HG02678 (cell line): ENCODE data around the gene DNAI1.

ENCODE experiments used
- ATAC-seq: cut with Tn5 transposase; IDR thresholded peaks from one replicate; pipeline ENCODE4 v1.9.1; 2021; ENCODE audit warnings: mild to moderate bottlenecking, moderate library complexity; ENCODE audit not compliant: unreplicated experiment

Gene DNAI1

GRCh38 chr9:34555936-34556525 lies 97.4 kb downstream of the DNAI1 start:
- ATAC-seq: no peak

DNA sequence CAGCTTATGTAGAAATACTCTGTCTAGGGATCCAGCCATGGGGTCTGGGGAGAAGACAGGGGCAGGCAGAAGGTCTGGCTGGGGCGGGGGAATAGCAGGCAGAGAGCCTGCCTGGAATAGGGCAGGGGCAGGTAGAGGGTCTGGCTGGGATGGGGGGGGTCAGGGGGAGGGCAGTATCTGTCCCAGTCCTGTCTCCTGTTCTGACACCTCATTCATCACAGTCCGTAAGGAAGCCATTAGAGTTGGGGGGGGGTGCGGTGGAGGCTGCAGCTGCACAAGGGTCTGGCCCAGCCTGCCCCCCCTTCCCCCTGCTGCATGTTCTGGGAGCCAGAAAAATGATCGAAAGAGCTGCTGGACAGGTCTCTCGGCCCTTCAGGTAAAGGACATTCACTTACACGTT lies 98.3 kb downstream of the DNAI1 start:
- no peak for ATAC-seq

- ATAC-seq: no peak
Observed at GRCh38 chr9:34557426-34558321, 99.1 kb downstream of the DNAI1 start.

- no peak for ATAC-seq
Observed at GRCh38 chr9:34558364-34558763, 99.8 kb downstream of the DNAI1 start.

- no peak for ATAC-seq
Observed at GRCh38 chr9:34558919-34559623, 100.5 kb downstream of the DNAI1 start.

GRCh38 chr9:34559624-34560455 lies 101.2 kb downstream of the DNAI1 start:
- no peak for ATAC-seq

DNA sequence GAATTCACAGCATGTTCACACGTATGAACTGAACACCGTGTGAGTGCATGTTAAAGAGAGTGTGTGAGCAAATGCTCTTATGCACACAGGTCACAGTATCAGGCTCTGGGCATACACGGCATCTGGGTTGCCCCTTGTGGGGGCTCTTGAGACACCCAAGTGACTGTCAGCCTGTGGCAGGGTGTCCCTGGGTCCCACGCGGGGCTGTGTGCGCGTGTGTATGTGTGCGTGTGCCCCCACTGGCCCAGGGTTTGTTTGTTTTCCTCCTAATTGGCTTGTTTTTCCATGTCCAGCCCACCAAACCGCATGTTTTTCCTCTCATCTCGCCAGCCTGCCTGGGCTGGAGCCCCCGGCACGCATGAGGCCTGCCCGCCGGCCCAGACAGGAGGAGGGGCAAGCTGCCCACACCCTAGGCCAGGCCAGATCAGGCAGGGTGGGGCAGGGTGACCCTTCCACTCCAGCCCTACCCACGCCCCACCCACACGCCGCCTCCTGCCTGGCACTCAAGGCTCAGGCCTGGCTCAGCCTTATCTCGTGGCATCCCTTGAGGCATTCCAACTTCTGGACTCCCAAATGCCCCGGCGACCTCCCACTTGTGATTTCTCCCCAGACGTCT lies 102.1 kb downstream of the DNAI1 start:
- ATAC-seq: no peak

DNA sequence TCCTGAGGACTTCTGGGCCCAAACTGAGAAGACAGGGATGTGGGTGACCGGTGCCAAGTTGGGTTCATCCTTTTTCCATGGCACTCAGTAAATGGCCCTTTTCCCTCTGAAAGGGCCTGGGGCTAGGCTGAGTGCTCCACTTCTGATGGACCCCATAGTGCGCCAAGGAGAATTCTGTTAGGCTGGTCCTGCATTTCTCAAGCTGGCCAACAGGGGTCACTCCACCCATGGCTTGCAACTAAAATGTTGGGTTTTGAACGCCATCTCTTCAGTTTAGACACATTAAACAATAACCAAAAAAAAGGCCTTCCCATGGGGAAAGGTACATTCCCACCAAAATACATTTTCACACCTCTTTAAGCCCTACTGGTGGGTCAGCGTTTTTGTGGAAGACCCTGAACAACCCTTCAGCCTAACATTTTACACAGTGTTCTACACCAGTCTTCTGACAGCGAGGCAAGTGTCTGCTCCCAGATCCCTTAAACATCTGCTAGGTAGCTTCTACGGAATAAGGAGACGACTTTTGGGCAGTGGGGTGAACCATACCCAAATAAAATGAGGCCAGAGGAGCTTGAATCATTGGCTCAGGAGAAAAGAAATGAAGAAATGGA lies 103.6 kb downstream of the DNAI1 start:
- ATAC-seq: no peak

GRCh38 chr9:34563262-34563661 lies 104.7 kb downstream of the DNAI1 start:
- no peak for ATAC-seq

GRCh38 chr9:34564617-34565016 lies 106.0 kb downstream of the DNAI1 start:
- no peak for ATAC-seq

DNA sequence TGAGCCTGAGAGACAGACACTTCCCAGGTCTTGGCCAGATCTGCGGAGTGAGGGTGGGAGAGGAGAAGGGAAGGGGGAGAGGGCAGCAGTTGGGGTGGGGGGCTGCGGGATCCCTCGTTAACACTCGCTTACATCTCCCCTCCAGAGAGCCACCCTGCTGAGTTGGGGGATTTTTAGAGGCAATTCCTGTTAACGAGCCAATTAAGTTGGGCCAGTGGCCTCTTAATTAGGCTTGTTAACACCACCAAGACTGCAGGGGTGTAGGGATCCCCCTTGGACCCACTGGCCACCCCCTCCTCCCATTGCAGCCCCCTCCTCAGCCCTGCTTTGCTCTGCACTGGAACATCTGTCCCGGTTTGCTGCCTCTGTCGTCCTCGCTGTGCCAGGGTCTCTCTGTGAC lies 107.3 kb downstream of the DNAI1 start:
- ATAC-seq: no peak

GRCh38 chr9:34566322-34566721 lies 107.7 kb downstream of the DNAI1 start:
- ATAC-seq: no peak

DNA sequence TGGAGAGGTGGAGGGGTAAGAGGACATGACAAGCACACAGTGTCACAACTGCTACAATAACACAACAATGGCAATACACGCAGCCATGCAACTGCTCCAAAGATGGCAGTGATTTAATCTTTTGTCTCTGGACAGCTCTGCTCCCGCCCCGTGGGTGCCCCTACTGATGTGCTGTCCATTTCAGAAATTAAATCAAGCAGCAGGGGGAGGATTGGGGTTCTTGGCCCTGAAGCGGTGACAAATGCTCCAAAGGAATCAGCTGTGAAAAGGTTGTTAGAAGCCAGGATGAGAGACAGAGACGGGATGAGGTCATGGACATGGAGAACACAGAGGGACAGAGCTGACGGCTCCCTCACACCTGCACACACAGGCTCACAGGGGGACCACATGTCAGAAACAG lies 108.4 kb downstream of the DNAI1 start:
- ATAC-seq: no peak

- no peak for ATAC-seq
Observed at GRCh38 chr9:34568133-34568532, 109.5 kb downstream of the DNAI1 start.

GRCh38 chr9:34568774-34569173 lies 110.2 kb downstream of the DNAI1 start:
- ATAC-seq: no peak

- ATAC-seq: no peak
Observed at GRCh38 chr9:34570376-34570775, 111.8 kb downstream of the DNAI1 start.
